ENCODE results near the gene EFNB1.

The EFNB1 gene

DNA sequence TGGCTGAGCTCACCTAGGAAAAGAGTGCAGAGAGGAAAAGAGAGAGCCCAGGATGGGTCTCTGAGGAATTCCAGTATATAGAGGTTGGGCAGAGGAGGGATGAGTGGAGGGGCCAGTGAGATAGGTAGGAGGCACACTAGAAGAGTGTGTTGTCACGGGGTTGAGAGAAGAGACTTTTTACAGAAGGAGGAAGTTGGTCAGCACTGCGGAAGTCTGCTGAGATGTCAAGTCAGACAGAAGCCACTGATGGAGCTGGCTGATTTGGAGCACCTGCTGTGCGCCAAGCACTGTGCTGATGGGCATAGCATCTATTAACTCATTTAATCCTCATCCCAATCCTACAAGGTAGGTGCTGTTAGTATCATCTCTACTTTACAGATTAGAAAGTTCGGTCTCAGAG, 60.4 kb downstream of the EFNB1 start:
- DNase-seq (ENCODE audit: low read depth) = no peak
